Measurements from ENCODE around the gene RASGRF2.

DNA sequence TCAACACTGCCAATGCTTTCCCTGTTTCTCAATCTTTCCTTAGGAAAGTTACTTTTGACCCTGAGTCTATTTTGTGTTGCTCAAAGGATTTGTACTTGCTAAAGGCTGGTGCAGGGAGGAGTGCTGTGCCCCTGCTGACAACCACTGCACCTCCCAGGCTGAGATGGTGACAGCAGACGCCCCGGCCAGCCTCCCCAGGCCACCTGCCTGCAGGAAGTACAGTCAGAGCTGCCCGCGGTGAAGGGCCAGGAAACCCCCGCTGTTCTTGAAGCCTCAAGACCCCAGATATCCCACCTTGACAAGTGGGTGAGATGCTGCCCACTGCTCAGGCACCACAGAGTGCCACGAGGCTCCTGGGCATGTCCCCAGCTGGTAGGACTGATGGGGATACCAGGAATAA lies 228.8 kb downstream of the RASGRF2 start:
- no peak for TF ChIP-seq POLR2A (IDR thresholded peaks at IDR 0.05; ENCODE audit: low read depth, low read length)
- TF ChIP-seq TAF1 (IDR thresholded peaks at IDR 0.05; ENCODE audit: borderline replicate concordance, low read depth, low read length), result no peak
